IMR-90 (cell line): ENCODE data around the gene CMSS1. TPM values are rescaled to one million over a fixed set of nuclear protein-coding genes. Genes with fewer than 3 reads are reported as not detected.

Experiments used
- ATAC-seq: fragments of 200-7000 bp; cut with Tn5 transposase; 2 replicates; pipeline ENCODE4 v1.9.1; 2020; ENCODE audit warnings: low read depth, mild to moderate bottlenecking, moderate library complexity
- BruUV-seq: library from RNA; stranded (reverse); fragments of 400-500 nt; replicated peaks from 2 replicates; lab custom pipeline; 2021; lab: Mats Ljungman, UMichigan
- CTCF ChIA-PET: fragments of 300-600 bp; formaldehyde crosslinking; extraction: SDS; loops from one replicate; lab custom pipeline; 2021; ENCODE audit warnings: antibody characterized with exemption; lab: Yijun Ruan, JAX
- POLR2A ChIA-PET: fragments of 300-600 bp; sonication (Branson Sonifier 250); formaldehyde crosslinking; loops from one replicate; lab custom pipeline; 2022; ENCODE audit warnings: antibody characterized with exemption; ENCODE audit not compliant: unreplicated experiment; lab: Charles Lee
- DNase-seq: peaks from one replicate; pipeline ENCODE4 v3.0.0; 2013
- H2AFZ ChIP-seq: replicated peaks from 2 replicates; pipeline ENCODE3; 2013; ENCODE audit warnings: low read length, mild to moderate bottlenecking; ENCODE audit not compliant: poor library complexity
- H2AK5ac ChIP-seq: 2 replicates; pipeline ENCODE4 v1.6.1; 2013; ENCODE audit warnings: low read depth, low read length, inconsistent platforms
- H2AK9ac ChIP-seq: replicated peaks from 2 replicates; pipeline ENCODE3; 2013; ENCODE audit warnings: mild to moderate bottlenecking, low read depth, low read length, moderate library complexity; ENCODE audit not compliant: poor library complexity
- H2BK120ac ChIP-seq: 2 replicates; pipeline ENCODE4 v1.6.1; 2013; ENCODE audit warnings: low read depth, low read length, inconsistent platforms
- H2BK15ac ChIP-seq: 3 replicates; pipeline ENCODE4 v1.6.1; 2013; ENCODE audit warnings: low read depth, low read length, inconsistent platforms
- H2BK20ac ChIP-seq: 2 replicates; pipeline ENCODE4 v1.6.1; 2013; ENCODE audit warnings: low read depth, mild to moderate bottlenecking, inconsistent platforms, low read length, moderate library complexity
- H2BK5ac ChIP-seq: 2 replicates; pipeline ENCODE4 v1.6.1; 2013; ENCODE audit warnings: mild to moderate bottlenecking, low read depth, low read length, inconsistent platforms; ENCODE audit not compliant: poor library complexity, severe bottlenecking
- H3K14ac ChIP-seq: replicated peaks from 2 replicates; pipeline ENCODE4 v1.6.1; 2013; ENCODE audit warnings: low read depth, low read length, inconsistent platforms
- H3K18ac ChIP-seq: 2 replicates; pipeline ENCODE4 v1.6.1; 2013; ENCODE audit warnings: low read depth, low read length, control low read depth
- H3K23ac ChIP-seq: 2 replicates; pipeline ENCODE4 v1.6.1; 2013; ENCODE audit warnings: low read depth, low read length, inconsistent platforms
- H3K27ac ChIP-seq: 2 replicates; pipeline ENCODE4 v1.5.1; 2013; ENCODE audit warnings: mild to moderate bottlenecking, control low read depth, low read length; ENCODE audit not compliant: insufficient read depth
- H3K27me3 ChIP-seq: 2 replicates; pipeline ENCODE4 v1.6.1; 2013; ENCODE audit warnings: low read length; ENCODE audit not compliant: control insufficient read depth, insufficient read depth
- H3K36me3 ChIP-seq: 2 replicates; pipeline ENCODE4 v1.6.1; 2013; ENCODE audit warnings: low read length, mixed read lengths; ENCODE audit not compliant: control insufficient read depth, insufficient read depth
- H3K4ac ChIP-seq: 2 replicates; pipeline ENCODE4 v1.6.1; 2013; ENCODE audit warnings: low read depth, low read length, inconsistent platforms
- H3K4me1 ChIP-seq: 2 replicates; pipeline ENCODE4 v1.6.1; 2013; ENCODE audit warnings: low read length, mixed read lengths; ENCODE audit not compliant: control insufficient read depth, insufficient read depth
- H3K4me2 ChIP-seq: 2 replicates; pipeline ENCODE4 v1.6.1; 2013; ENCODE audit warnings: low read depth, mild to moderate bottlenecking, control low read depth, low read length, moderate library complexity
- H3K4me3 ChIP-seq: 2 replicates; pipeline ENCODE4 v1.5.1; 2013; ENCODE audit warnings: low read depth, mild to moderate bottlenecking, control low read depth, low read length, moderate library complexity; ENCODE audit not compliant: insufficient read depth
- H3K56ac ChIP-seq: 2 replicates; pipeline ENCODE4 v1.6.1; 2013; ENCODE audit warnings: low read length, inconsistent platforms; ENCODE audit not compliant: insufficient read depth; ENCODE audit errors: extremely low read depth
- H3K79me1 ChIP-seq, 2 experiments: 2 replicates each; pipeline ENCODE4 v1.6.1; 2013; ENCODE audit warnings: low read length in 2 of 2, inconsistent platforms in 1 of 2, low read depth in 1 of 2
- H3K9ac ChIP-seq: 2 replicates; pipeline ENCODE4 v1.6.1; 2013; ENCODE audit warnings: low read depth, low read length, control low read depth
- H3K9me1 ChIP-seq: 2 replicates; pipeline ENCODE4 v1.6.1; 2013; ENCODE audit warnings: low read length, inconsistent platforms; ENCODE audit not compliant: insufficient read depth
- H3K9me3 ChIP-seq: 2 replicates; pipeline ENCODE4 v1.6.1; 2013; ENCODE audit warnings: low read length; ENCODE audit not compliant: control insufficient read depth, insufficient read depth
- H4K20me1 ChIP-seq: 2 replicates; pipeline ENCODE4 v1.6.1; 2013; ENCODE audit warnings: low read length, inconsistent platforms; ENCODE audit not compliant: insufficient read depth
- H4K5ac ChIP-seq: 2 replicates; pipeline ENCODE4 v1.6.1; 2013; ENCODE audit warnings: mild to moderate bottlenecking, low read depth, low read length, control low read depth
- H4K8ac ChIP-seq, 2 experiments: 2 replicates each; pipeline ENCODE4 v1.6.1; 2013; ENCODE audit warnings: low read depth in 2 of 2, low read length in 2 of 2, control low read depth in 1 of 2, inconsistent platforms in 1 of 2
- H4K91ac ChIP-seq: 2 replicates; pipeline ENCODE4 v1.6.1; 2013; ENCODE audit warnings: low read depth, low read length, inconsistent platforms; ENCODE audit not compliant: insufficient read depth
- MAFK ChIP-seq: IDR thresholded peaks from 2 replicates; pipeline ENCODE4 v1.6.1; 2012; ENCODE audit warnings: low read depth, low read length, improper control_type of control experiment
- RCOR1 ChIP-seq: IDR thresholded peaks from 2 replicates; pipeline ENCODE4 v1.6.1; 2012; ENCODE audit warnings: mild to moderate bottlenecking, low read length, improper control_type of control experiment; ENCODE audit not compliant: insufficient replicate concordance
- WGBS, 2 experiments: methylation state at CpG; one replicate each; pipeline versions ENCODE4 v1.1.5 to v1.1.7; 2013; ENCODE audit warnings: missing lambda C conversion rate in 2 of 2; ENCODE audit not compliant: insufficient read length in 1 of 2; ENCODE audit errors: extremely low coverage in 2 of 2; 5-methylcytosine and 5-hydroxymethylcytosine counted together
- dilution Hi-C: fragments of 300-500 bp; cut with HindIII; formaldehyde crosslinking; loops from one replicate; pipeline ENCODE4 v1.14.3; 2018; ENCODE audit warnings: low sequenced_read_pairs; ENCODE audit not compliant: unreplicated experiment
- in situ Hi-C: fragments of 300-500 bp; cut with MboI; formaldehyde crosslinking; loops from 3 replicates; pipeline ENCODE4 v1.14.3; 2019; ENCODE audit warnings: low sequenced_read_pairs, inconsistent platforms, mixed read lengths
- intact Hi-C: fragments of 100-400 bp; cut with micrococcal nuclease; formaldehyde crosslinking; loops from 2 replicates; pipeline ENCODE4 v1.10.0; 2022
- polyA plus RNA-seq, 3 experiments: library from polyadenylated mRNA; depleted of rRNA; stranded (reverse); fragments of >200 nt; gene quantifications; 2 replicates each; pipeline ENCODE4 v1.2.3, GENCODE V29; 2012; ENCODE audit warnings: low replicate concordance in 1 of 3
- total RNA-seq: library from RNA; depleted of rRNA; stranded (reverse); fragments of >200 nt; gene quantifications from 2 replicates; pipeline ENCODE4 v1.2.3, GENCODE V29; 2012

The CMSS1 gene
- total and polyA plus RNA-seq, 2 of the 4 experiments (the other 2 are of a cell fraction): 12.5 to 13.6 TPM

- intact Hi-C loops (no loop called here), dilution Hi-C loops (no loop called here), in situ Hi-C loops (no loop called here)
- DNase-seq (no peak), ATAC-seq (no peak)
- H3K4me1 ChIP-seq: no peaks in the 10 kb centered on the region
- no peak overlapping the region for H3K9ac ChIP-seq
- no peak for TF ChIP-seq MAFK
- no peak for TF ChIP-seq RCOR1
- H3K27ac ChIP-seq: no peak overlapping the region
- no CpG with 5 or more reads among the region's 1 CpG for WGBS, 2 experiments
- H2BK5ac ChIP-seq: no peak overlapping the region
- H3K27me3 ChIP-seq: no peaks in the 10 kb centered on the region
- H3K4me3 ChIP-seq: no peak overlapping the region
- H2AK9ac ChIP-seq: no peak overlapping the region
- no peak overlapping the region for H3K4ac ChIP-seq
- 0 out of 2 replicates have a peak, but pooled peaks cover 2% of the 10 kb centered on the region for H3K9me3 ChIP-seq
- H2AFZ ChIP-seq: no peak overlapping the region
- no peaks in the 10 kb centered on the region for H3K9me1 ChIP-seq
- no peak overlapping the region for H3K14ac ChIP-seq
- no peak overlapping the region for H2AK5ac ChIP-seq
- H2BK120ac ChIP-seq: no peak overlapping the region
- no peak overlapping the region for H3K18ac ChIP-seq
- H4K8ac ChIP-seq: no peak overlapping the region
- no peak overlapping the region for H3K23ac ChIP-seq
- ChIA-PET POLR2A (no interaction called here), CTCF (no interaction called here)
- H4K91ac ChIP-seq: no peak overlapping the region
- H3K56ac ChIP-seq: no peak overlapping the region
- no peak overlapping the region for H3K4me2 ChIP-seq
- no peaks in the 10 kb centered on the region for H4K20me1 ChIP-seq
- no peak overlapping the region for H2BK20ac ChIP-seq
- no peaks in the 10 kb centered on the region for H3K79me1 ChIP-seq
- no peak overlapping the region for H4K5ac ChIP-seq
- no peaks in the 10 kb centered on the region for H3K36me3 ChIP-seq
- H2BK15ac ChIP-seq: no peak overlapping the region
- no TSS peak for BruUV-seq
These were observed 160.6 kb downstream of the CMSS1 start for GRCh38 chr3:99978221-99978620.
